IgD-negative memory B cell (primary cell): ENCODE measurements around the gene ZNF580. TPM values are rescaled to one million over a fixed set of nuclear protein-coding genes. Genes with fewer than 3 reads are reported as not detected.

Experiments
- H3K27ac Mint-ChIP-seq, 3 donors: one replicate each; pipeline ENCODE4 v1.8.0; 2020 to 2022; ENCODE audit warnings: mild to moderate bottlenecking in 3 of 3, mixed read lengths in 3 of 3, moderate library complexity in 1 of 3
- H3K27me3 Mint-ChIP-seq: one replicate; pipeline ENCODE4 v1.8.0; 2021; ENCODE audit warnings: mixed read lengths
- H3K36me3 Mint-ChIP-seq: one replicate; pipeline ENCODE4 v1.8.0; 2020; ENCODE audit warnings: mild to moderate bottlenecking, mixed read lengths
- H3K4me1 Mint-ChIP-seq, 3 donors: one replicate each; pipeline ENCODE4 v1.8.0; 2020 to 2022; ENCODE audit warnings: mixed read lengths in 3 of 3, mild to moderate bottlenecking in 1 of 3
- H3K4me3 Mint-ChIP-seq, 4 donors: one replicate each; pipeline ENCODE4 v1.8.0; 2020 to 2022; ENCODE audit warnings: mild to moderate bottlenecking in 4 of 4, mixed read lengths in 4 of 4, moderate library complexity in 3 of 4
- H3K9me3 Mint-ChIP-seq, 3 donors: one replicate each; pipeline ENCODE4 v1.8.0; 2020 to 2021; ENCODE audit warnings: mixed read lengths in 3 of 3, mild to moderate bottlenecking in 1 of 3
- polyA plus RNA-seq: library from polyadenylated mRNA; unstranded; fragments of 300-500 nt; fragmentation: Illumina TruSeq; gene quantifications from one replicate; pipeline ENCODE4 v1.2.3, GENCODE V29; 2021

Gene ZNF580
- polyA plus RNA-seq, 1 donor from 2014 or later = 38.4 TPM

- Mint-ChIP-seq H3K9me3 (no peaks in the 10 kb centered on the region), H3K36me3 (no peaks in the 10 kb centered on the region), H3K27ac (no peak overlapping the region), H3K27me3 (no peaks in the 10 kb centered on the region), H3K4me1 (peaks cover 11 to 29% (median 13%) of the 10 kb centered on the region in 3 donors), H3K4me3 (no peak overlapping the region)
Measured at GRCh38 chr19:55613930-55614710, 26.7 kb upstream of the ZNF580 start.

GRCh38 chr19:55614711-55615542, 25.9 kb upstream of the ZNF580 start:
- H3K27ac Mint-ChIP-seq = no peak overlapping the region

GRCh38 chr19:55615543-55616394, 25.0 kb upstream of the ZNF580 start:
- Mint-ChIP-seq H3K27me3 (no peaks in the 10 kb centered on the region), H3K36me3 (no peaks in the 10 kb centered on the region), H3K9me3 (no peaks in the 10 kb centered on the region), H3K4me1 (peaks cover 10 to 23% (median 13%) of the 10 kb centered on the region in 3 donors), H3K4me3 (no peak overlapping the region), H3K27ac (no peak overlapping the region)

More at GRCh38 chr19:55614711-55615542, 25.9 kb upstream of the ZNF580 start:
- no peak overlapping the region for H3K4me3 Mint-ChIP-seq
- no peaks in the 10 kb centered on the region for H3K27me3 Mint-ChIP-seq
- peaks cover 13 to 24% (median 13%) of the 10 kb centered on the region in 3 donors for H3K4me1 Mint-ChIP-seq
- no peaks in the 10 kb centered on the region for H3K36me3 Mint-ChIP-seq
- no peaks in the 10 kb centered on the region for H3K9me3 Mint-ChIP-seq

- H3K9me3 Mint-ChIP-seq = no peaks in the 10 kb centered on the region
- no peaks in the 10 kb centered on the region for H3K27me3 Mint-ChIP-seq
- H3K27ac Mint-ChIP-seq = no peak overlapping the region
- H3K4me3 Mint-ChIP-seq = no peak overlapping the region
- no peaks in the 10 kb centered on the region for H3K36me3 Mint-ChIP-seq
- H3K4me1 Mint-ChIP-seq = peaks cover 9 to 18% (median 13%) of the 10 kb centered on the region in 3 donors
Measured at GRCh38 chr19:55616395-55616875, 24.4 kb upstream of the ZNF580 start.

- peaks cover 2 to 8% (median 7%) of the 10 kb centered on the region in 3 donors for H3K4me1 Mint-ChIP-seq
- no peaks in the 10 kb centered on the region for H3K27me3 Mint-ChIP-seq
- no peak overlapping the region for H3K27ac Mint-ChIP-seq
- no peaks in the 10 kb centered on the region for H3K36me3 Mint-ChIP-seq
- H3K4me3 Mint-ChIP-seq = no peak overlapping the region
- no peaks in the 10 kb centered on the region for H3K9me3 Mint-ChIP-seq
Measured at GRCh38 chr19:55617426-55617825, 23.4 kb upstream of the ZNF580 start.

- H3K4me3 Mint-ChIP-seq = no peak overlapping the region
- H3K27ac Mint-ChIP-seq = peak overlapping the region in 1 of 3 donors; percentile 83
- peaks cover under 1 to 9% (median 4%) of the 10 kb centered on the region in 3 donors for H3K4me1 Mint-ChIP-seq
- H3K27me3 Mint-ChIP-seq = no peaks in the 10 kb centered on the region
- H3K9me3 Mint-ChIP-seq = no peaks in the 10 kb centered on the region
- H3K36me3 Mint-ChIP-seq = peaks cover 2% of the 10 kb centered on the region
Measured at GRCh38 chr19:55618426-55618825, 22.4 kb upstream of the ZNF580 start.

- no peaks in the 10 kb centered on the region for H3K27me3 Mint-ChIP-seq
Measured at GRCh38 chr19:55619286-55619685, 21.5 kb upstream of the ZNF580 start.

GRCh38 chr19:55620410-55621204, 20.2 kb upstream of the ZNF580 start:
- H3K4me3 Mint-ChIP-seq = peak overlapping the region in 2 of 4 donors; percentile 41 to 58
- H3K27me3 Mint-ChIP-seq = no peaks in the 10 kb centered on the region
- peaks cover 6 to 16% (median 6%) of the 10 kb centered on the region in 3 donors for H3K4me1 Mint-ChIP-seq
- H3K36me3 Mint-ChIP-seq = peaks cover 2% of the 10 kb centered on the region
- peak overlapping the region in 2 of 3 donors; percentile 57 to 74 for H3K27ac Mint-ChIP-seq
- no peaks in the 10 kb centered on the region for H3K9me3 Mint-ChIP-seq

More at GRCh38 chr19:55619286-55619685, 21.5 kb upstream of the ZNF580 start:
- H3K4me1 Mint-ChIP-seq = peaks cover 4 to 10% (median 6%) of the 10 kb centered on the region in 3 donors
- H3K9me3 Mint-ChIP-seq = no peaks in the 10 kb centered on the region
- peak overlapping the region in 1 of 4 donors; percentile 43 for H3K4me3 Mint-ChIP-seq
- H3K27ac Mint-ChIP-seq = no peak overlapping the region
- H3K36me3 Mint-ChIP-seq = peaks cover 2% of the 10 kb centered on the region

GRCh38 chr19:55621205-55621672, 19.6 kb upstream of the ZNF580 start:
- Mint-ChIP-seq H3K4me1 (peaks cover 6 to 16% (median 6%) of the 10 kb centered on the region in 3 donors), H3K9me3 (no peaks in the 10 kb centered on the region), H3K4me3 (peak overlapping the region in 1 of 4 donors; percentile 41), H3K27me3 (no peaks in the 10 kb centered on the region), H3K36me3 (peaks cover 2% of the 10 kb centered on the region), H3K27ac (no peak overlapping the region)

- Mint-ChIP-seq H3K36me3 (peaks cover 2% of the 10 kb centered on the region), H3K4me3 (no peak overlapping the region), H3K9me3 (no peaks in the 10 kb centered on the region), H3K27me3 (no peaks in the 10 kb centered on the region), H3K27ac (no peak overlapping the region), H3K4me1 (peaks cover 6 to 16% (median 6%) of the 10 kb centered on the region in 3 donors)
Measured at GRCh38 chr19:55621673-55622231, 19.1 kb upstream of the ZNF580 start.

GRCh38 chr19:55622242-55622969, 18.4 kb upstream of the ZNF580 start:
- Mint-ChIP-seq H3K36me3 (peaks cover 2% of the 10 kb centered on the region), H3K27me3 (no peaks in the 10 kb centered on the region), H3K4me1 (peaks cover 6 to 16% (median 6%) of the 10 kb centered on the region in 3 donors), H3K27ac (no peak overlapping the region), H3K9me3 (no peaks in the 10 kb centered on the region), H3K4me3 (peak overlapping the region in 1 of 4 donors; percentile 55)

- Mint-ChIP-seq H3K4me3 (peak overlapping the region in 1 of 4 donors; percentile 95), H3K36me3 (peaks cover 2% of the 10 kb centered on the region), H3K9me3 (no peaks in the 10 kb centered on the region), H3K27ac (peak overlapping the region in 1 of 3 donors; percentile 97), H3K4me1 (peaks cover 6 to 16% (median 6%) of the 10 kb centered on the region in 3 donors), H3K27me3 (no peaks in the 10 kb centered on the region)
Measured at GRCh38 chr19:55623130-55623529, 17.7 kb upstream of the ZNF580 start.

GRCh38 chr19:55623561-55623960, 17.2 kb upstream of the ZNF580 start:
- Mint-ChIP-seq H3K4me1 (peaks cover 6 to 16% (median 6%) of the 10 kb centered on the region in 3 donors), H3K4me3 (peak overlapping the region in 3 of 4 donors; percentile 85 to 99 (median 95))

More at GRCh38 chr19:55623561-55623960, 17.2 kb upstream of the ZNF580 start:
- Mint-ChIP-seq H3K27ac (peak overlapping the region in 2 of 3 donors; percentile 94 to 97), H3K36me3 (peaks cover 2% of the 10 kb centered on the region), H3K9me3 (no peaks in the 10 kb centered on the region), H3K27me3 (no peaks in the 10 kb centered on the region)
